Ovary (tissue), 9 donors: ENCODE results near the gene TNFSF18. TPM values are rescaled to one million over a fixed set of nuclear protein-coding genes. Genes with fewer than 3 reads are reported as not detected.

Experiments used
- DNase-seq, 5 donors: peaks; one replicate each; pipeline ENCODE4 v3.0.0-alpha.2; 2019 to 2020
- H3K27ac ChIP-seq, 2 donors: fragments of 200-600 bp; one replicate each; pipeline versions ENCODE4 v1.5.1 to v1.8.0; 2019 to 2022
- H3K27me3 ChIP-seq: fragments of 200-600 bp; one replicate; pipeline ENCODE4 v1.8.0; 2022
- H3K36me3 ChIP-seq: fragments of 200-600 bp; sonication (generic); one replicate; pipeline ENCODE4 v1.5.1; 2019
- H3K4me1 ChIP-seq: one replicate; pipeline ENCODE4 v1.8.1; 2013; ENCODE audit warnings: mild to moderate bottlenecking, moderate library complexity; ENCODE audit not compliant: insufficient read depth
- H3K4me3 ChIP-seq: fragments of 200-600 bp; sonication (generic); one replicate; pipeline ENCODE4 v1.5.1; 2017
- H3K9me3 ChIP-seq, 2 donors: fragments of 200-600 bp in 1 of 2; sonication (generic) in 1 of 2; one replicate each; pipeline versions ENCODE4 v1.5.1 to v1.8.1; 2013 to 2019; ENCODE audit warnings: mild to moderate bottlenecking in 1 of 2, moderate library complexity in 1 of 2
- EP300 ChIP-seq: sonication (generic); formaldehyde crosslinking; IDR thresholded peaks from one replicate; pipeline ENCODE4 v1.6.1; 2017; ENCODE audit warnings: antibody characterized with exemption
- POLR2A ChIP-seq: fragments of 450-650 bp; IDR thresholded peaks from one replicate; pipeline ENCODE4 v1.6.1; 2017; ENCODE audit warnings: antibody characterized with exemption, mild to moderate bottlenecking, moderate library complexity
- WGBS, 3 donors: extraction: QIAGEN DNeasy Blood & Tissue Kit in 1 of 3; methylation state at CpG; one replicate each; pipeline versions ENCODE4 v1.1.5 to v1.1.7; 2013 to 2017; 5-methylcytosine and 5-hydroxymethylcytosine counted together
- intact Hi-C, 4 donors: fragments of 100-400 bp; cut with DNase I; formaldehyde crosslinking; loops; one replicate each; pipeline versions ENCODE4 v1.11.0 to v1.15.1; 2022 to 2023
- polyA plus RNA-seq, 2 donors: library from polyadenylated mRNA; stranded (reverse); fragments of 200-250 nt in 1 of 2; fragments of 350-450 nt in 1 of 2; fragmentation: Illumina TruSeq in 1 of 2; extraction: RNeasy Lipid Tissue Mini Kit (QIAGEN cat#74804) in 1 of 2; gene quantifications; one replicate each; pipeline ENCODE4 v1.2.3, GENCODE V29; 2013 to 2014
- total RNA-seq, 7 donors: library from RNA; depleted of rRNA in 2 of 7; stranded (reverse); fragments of >200 nt in 2 of 7; fragmentation: NEBNext Ultra II Directional in 3 of 7; extraction: Animal tissue kit (Norgen Biotek cat#: 25700) in 3 of 7; gene quantifications; one replicate each; pipeline versions ENCODE4 v1.1.0 to v1.2.4, GENCODE V29; 2016 to 2023
- TF ChIP-seq, protein P1 (sequence below), 3 donors: fragments of 450-650 bp in 2 of 3; fragments of 200-600 bp in 1 of 3; IDR thresholded peaks; one replicate each; pipeline versions ENCODE4 v1.5.1 to v1.8.0; 2016 to 2022; ENCODE audit warnings: antibody characterized with exemption in 3 of 3, mild to moderate bottlenecking in 1 of 3
- donor health status: DM: no; HTN: no; CAD: no; lungs with moderate emphysema.
- donor health status: DM: no; HTN: no; CAD: no.
- donor health status: Bipolar disorder and iron deficiency.
- donor health status: DM: yes; HTN: yes; CAD: no.
- donor health status: DM: no; HTN: no; CAD: no.
- donor health status: DM: yes; HTN: yes; CAD: no.

The TNFSF18 gene
- total and polyA plus RNA-seq, 9 donors: 0.10 to 0.11 TPM; not detected in 7

DNA sequence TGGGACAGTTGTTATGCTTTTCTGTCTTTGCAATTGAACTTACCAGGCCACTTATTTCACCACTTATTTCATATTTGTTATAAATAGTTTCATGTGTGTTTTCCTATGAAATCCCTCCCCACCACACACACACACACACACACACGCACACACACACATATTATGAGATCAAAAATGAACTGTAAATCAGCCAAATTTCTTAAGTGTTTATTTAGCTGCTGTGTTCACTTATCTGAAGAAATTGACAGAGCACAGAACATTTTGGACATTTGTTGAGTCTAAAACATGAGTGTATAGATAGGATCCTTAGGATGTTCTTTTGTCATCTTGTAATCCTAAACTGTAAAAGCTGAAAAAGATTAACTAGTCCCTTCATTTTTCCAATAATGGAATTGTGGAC lies 7.8 kb upstream of the TNFSF18 start:
- intact Hi-C loops: no loop called here
- no peaks in the 10 kb centered on the region for H3K27me3 ChIP-seq
- no peaks in the 10 kb centered on the region for H3K4me1 ChIP-seq
- no peaks in the 10 kb centered on the region for H3K36me3 ChIP-seq
- no peak overlapping the region for H3K27ac ChIP-seq
- 33 to 56% (median 40%) methylated on average over 1 of the region's 1 CpG for WGBS, 3 donors
- no peak for DNase-seq
- TF ChIP-seq EP300: no peak
- TF ChIP-seq, protein P1, sequence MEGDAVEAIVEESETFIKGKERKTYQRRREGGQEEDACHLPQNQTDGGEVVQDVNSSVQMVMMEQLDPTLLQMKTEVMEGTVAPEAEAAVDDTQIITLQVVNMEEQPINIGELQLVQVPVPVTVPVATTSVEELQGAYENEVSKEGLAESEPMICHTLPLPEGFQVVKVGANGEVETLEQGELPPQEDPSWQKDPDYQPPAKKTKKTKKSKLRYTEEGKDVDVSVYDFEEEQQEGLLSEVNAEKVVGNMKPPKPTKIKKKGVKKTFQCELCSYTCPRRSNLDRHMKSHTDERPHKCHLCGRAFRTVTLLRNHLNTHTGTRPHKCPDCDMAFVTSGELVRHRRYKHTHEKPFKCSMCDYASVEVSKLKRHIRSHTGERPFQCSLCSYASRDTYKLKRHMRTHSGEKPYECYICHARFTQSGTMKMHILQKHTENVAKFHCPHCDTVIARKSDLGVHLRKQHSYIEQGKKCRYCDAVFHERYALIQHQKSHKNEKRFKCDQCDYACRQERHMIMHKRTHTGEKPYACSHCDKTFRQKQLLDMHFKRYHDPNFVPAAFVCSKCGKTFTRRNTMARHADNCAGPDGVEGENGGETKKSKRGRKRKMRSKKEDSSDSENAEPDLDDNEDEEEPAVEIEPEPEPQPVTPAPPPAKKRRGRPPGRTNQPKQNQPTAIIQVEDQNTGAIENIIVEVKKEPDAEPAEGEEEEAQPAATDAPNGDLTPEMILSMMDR (IDR thresholded peaks at IDR 0.05): no peak
- no peak for TF ChIP-seq POLR2A
- H3K9me3 ChIP-seq: no peaks in the 10 kb centered on the region
- H3K4me3 ChIP-seq: no peak overlapping the region

- Histone ChIP-seq H3K27ac (no peak overlapping the region), H3K27me3 (no peaks in the 10 kb centered on the region), H3K9me3 (no peaks in the 10 kb centered on the region), H3K4me1 (no peaks in the 10 kb centered on the region), H3K4me3 (no peak overlapping the region), H3K36me3 (no peaks in the 10 kb centered on the region)
- DNase-seq: no peak
- TF ChIP-seq, protein P1 (IDR thresholded peaks at IDR 0.05): no peak
- TF ChIP-seq EP300 (no peak), POLR2A (no peak)
- intact Hi-C loops: no loop called here
Measured at GRCh38 chr1:173057984-173058383, 7.2 kb upstream of the TNFSF18 start.

GRCh38 chr1:173056365-173056764 lies 5.6 kb upstream of the TNFSF18 start:
- H3K27me3 ChIP-seq: no peaks in the 10 kb centered on the region
- DNase-seq: no peak
- no peaks in the 10 kb centered on the region for H3K4me1 ChIP-seq
- H3K4me3 ChIP-seq: no peak overlapping the region
- H3K36me3 ChIP-seq: no peaks in the 10 kb centered on the region
- TF ChIP-seq, protein P1 (IDR thresholded peaks at IDR 0.05): no peak
- no peak for TF ChIP-seq POLR2A
- no peak for TF ChIP-seq EP300
- H3K27ac ChIP-seq: no peak overlapping the region
- intact Hi-C loops: no loop called here
- H3K9me3 ChIP-seq: no peaks in the 10 kb centered on the region
- WGBS, 3 donors: 96 to 97% (median 97%) methylated on average over 1 of the region's 1 CpG

DNA sequence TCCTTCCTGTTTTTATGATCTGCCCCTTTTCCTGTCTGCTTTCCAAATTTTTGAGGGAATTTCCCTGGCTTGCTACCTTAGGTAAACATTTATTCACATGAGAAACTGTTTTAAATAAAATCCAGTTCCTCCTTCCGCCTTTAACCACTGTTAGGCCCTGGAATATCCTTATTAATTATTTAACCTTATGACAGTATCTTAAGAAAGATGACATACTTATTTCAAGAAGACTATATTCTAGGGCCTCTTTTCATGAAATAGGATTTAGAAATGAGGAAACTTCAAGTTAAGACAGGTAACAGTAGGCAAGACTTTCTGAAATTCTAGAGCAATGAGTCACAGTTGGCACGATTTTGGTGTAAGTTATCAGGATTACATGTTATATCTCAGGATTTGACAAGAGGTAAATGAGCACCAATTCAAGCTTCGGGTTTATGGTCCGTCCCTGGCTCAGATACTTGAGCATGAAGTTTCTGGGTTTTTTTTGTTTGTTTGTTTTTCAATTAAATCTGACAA lies 2.0 kb upstream of the TNFSF18 start:
- Histone ChIP-seq H3K27me3 (no peaks in the 10 kb centered on the region), H3K36me3 (no peaks in the 10 kb centered on the region), H3K4me3 (no peak overlapping the region), H3K27ac (no peak overlapping the region), H3K9me3 (no peaks in the 10 kb centered on the region), H3K4me1 (no peaks in the 10 kb centered on the region)
- WGBS, 3 donors: 71 to 79% (median 73%) methylated on average over 4 of the region's 4 CpGs
- intact Hi-C loops: no loop called here
- no peak for TF ChIP-seq EP300
- no peak for TF ChIP-seq POLR2A
- TF ChIP-seq, protein P1 (IDR thresholded peaks at IDR 0.05): no peak
- no peak for DNase-seq

DNA sequence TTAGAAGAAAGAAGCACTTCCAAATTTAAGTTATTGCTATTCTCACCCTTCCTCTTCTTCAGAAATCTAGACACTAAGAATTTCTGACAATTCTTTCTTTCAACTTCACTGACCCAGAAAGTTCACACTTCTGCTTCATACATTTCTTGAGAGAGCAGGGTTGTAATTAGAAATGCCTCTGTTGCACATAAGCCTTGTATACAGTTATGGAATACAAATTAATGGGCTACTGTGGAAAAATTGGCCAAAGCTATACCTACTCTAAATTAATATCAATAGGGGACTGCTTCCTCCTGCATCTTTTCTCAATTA lies 1.5 kb downstream of the TNFSF18 start:
- Histone ChIP-seq H3K4me3 (no peak overlapping the region), H3K9me3 (no peaks in the 10 kb centered on the region), H3K27ac (no peak overlapping the region), H3K4me1 (no peaks in the 10 kb centered on the region), H3K27me3 (no peaks in the 10 kb centered on the region), H3K36me3 (no peaks in the 10 kb centered on the region)
- intact Hi-C loops: no loop called here
- TF ChIP-seq POLR2A: no peak
- TF ChIP-seq, protein P1 (IDR thresholded peaks at IDR 0.05): no peak
- TF ChIP-seq EP300: no peak
- DNase-seq: no peak
